CD14-positive monocyte (primary cell): Measurements from ENCODE around the gene MAB21L1. TPM values are rescaled to one million over a fixed set of nuclear protein-coding genes. Genes with fewer than 3 reads are reported as not detected.
A peak's percentile ranks its signal among the peaks of the same experiment; 100 is the strongest.

Source experiments
- DNase-seq, 3 donors: peaks; one replicate each; pipeline ENCODE4 v3.0.0-alpha.2; 2011 to 2022
- H2AFZ ChIP-seq: 2 replicates; pipeline ENCODE4 v1.6.0; 2012; ENCODE audit warnings: mild to moderate bottlenecking, low read depth, low read length, inconsistent platforms; ENCODE audit not compliant: insufficient read depth, poor library complexity, severe bottlenecking
- H3K27ac ChIP-seq, 2 donors: 1 replicate in 1 of 2; 2 replicates in 1 of 2; pipeline ENCODE4 v1.5.1; 2012 to 2013; ENCODE audit warnings: low read length in 2 of 2, control low read depth in 1 of 2, inconsistent platforms in 1 of 2, low read depth in 1 of 2, mild to moderate bottlenecking in 1 of 2
- H3K27me3 ChIP-seq, 2 donors: one replicate each; pipeline versions ENCODE4 v1.6.0 to v1.6.1; 2011 to 2013; ENCODE audit warnings: low read length in 2 of 2; ENCODE audit not compliant: control insufficient read depth in 2 of 2, insufficient read depth in 2 of 2
- H3K36me3 ChIP-seq, 2 donors: replicated peaks in 1 of 2; 1 replicate in 1 of 2; 2 replicates in 1 of 2; pipeline versions ENCODE4 v1.5.1 to v1.6.1; 2012 to 2013; ENCODE audit warnings: low read length in 2 of 2, control low read depth in 1 of 2, inconsistent platforms in 1 of 2, mild to moderate bottlenecking in 1 of 2; ENCODE audit not compliant: insufficient read depth in 2 of 2, control insufficient read depth in 1 of 2
- H3K4me1 ChIP-seq, 2 donors: 1 replicate in 1 of 2; 2 replicates in 1 of 2; pipeline versions ENCODE4 v1.5.1 to v1.6.1; 2012 to 2013; ENCODE audit warnings: low read length in 2 of 2, control low read depth in 1 of 2, inconsistent platforms in 1 of 2, mild to moderate bottlenecking in 1 of 2, moderate library complexity in 1 of 2; ENCODE audit not compliant: insufficient read depth in 2 of 2, control insufficient read depth in 1 of 2
- H3K4me2 ChIP-seq: replicated peaks from 2 replicates; pipeline ENCODE3; 2012; ENCODE audit warnings: low read length, moderate library complexity, mild to moderate bottlenecking; ENCODE audit not compliant: poor library complexity, severe bottlenecking; ENCODE audit errors: extremely low read depth
- H3K4me3 ChIP-seq, 3 experiments: fragments of 200-600 bp in 1 of 3; sonication (generic) in 1 of 3; replicated peaks in 1 of 3; 1 replicate in 2 of 3; 2 replicates in 1 of 3; pipeline ENCODE4 v1.5.1; 2011 to 2013; ENCODE audit warnings: low read length in 3 of 3, mild to moderate bottlenecking in 3 of 3, control low read depth in 2 of 3, low read depth in 2 of 3, inconsistent platforms in 1 of 3, moderate library complexity in 1 of 3
- H3K79me2 ChIP-seq: 2 replicates; pipeline ENCODE4 v1.6.0; 2012; ENCODE audit warnings: mild to moderate bottlenecking, control low read depth, inconsistent platforms, low read length, moderate library complexity; ENCODE audit not compliant: insufficient read depth
- H3K9ac ChIP-seq: 2 replicates; pipeline ENCODE4 v1.6.0; 2017; ENCODE audit warnings: low read length, mild to moderate bottlenecking; ENCODE audit not compliant: insufficient read depth, poor library complexity, severe bottlenecking
- H3K9me3 ChIP-seq, 2 donors: replicated peaks in 1 of 2; 1 replicate in 1 of 2; 2 replicates in 1 of 2; pipeline versions ENCODE4 v1.5.1 to v1.6.1; 2012 to 2013; ENCODE audit warnings: low read length in 2 of 2, control low read depth in 1 of 2; ENCODE audit not compliant: control insufficient read depth in 1 of 2, insufficient read depth in 1 of 2
- H4K20me1 ChIP-seq: 2 replicates; pipeline ENCODE4 v1.6.0; 2012; ENCODE audit warnings: mild to moderate bottlenecking, low read length, control low read depth, moderate library complexity; ENCODE audit not compliant: insufficient read depth
- H3K27ac Mint-ChIP-seq, 7 donors: one replicate each; pipeline ENCODE4 v1.8.0; 2020; ENCODE audit warnings: mild to moderate bottlenecking in 7 of 7, mixed read lengths in 7 of 7, moderate library complexity in 6 of 7, inconsistent platforms in 2 of 7
- H3K27me3 Mint-ChIP-seq, 3 donors: one replicate each; pipeline ENCODE4 v1.8.0; 2021 to 2022; ENCODE audit warnings: low read depth in 3 of 3, mild to moderate bottlenecking in 3 of 3, mixed read lengths in 3 of 3, moderate library complexity in 3 of 3, inconsistent platforms in 1 of 3
- H3K36me3 Mint-ChIP-seq, 2 donors: one replicate each; pipeline ENCODE4 v1.8.0; 2020; ENCODE audit warnings: mixed read lengths in 2 of 2, inconsistent platforms in 1 of 2, mild to moderate bottlenecking in 1 of 2
- H3K4me1 Mint-ChIP-seq: one replicate; pipeline ENCODE4 v1.8.0; 2020; ENCODE audit warnings: mild to moderate bottlenecking, mixed read lengths
- H3K4me3 Mint-ChIP-seq, 2 donors: one replicate each; pipeline ENCODE4 v1.8.0; 2020; ENCODE audit warnings: mild to moderate bottlenecking in 2 of 2, mixed read lengths in 2 of 2, moderate library complexity in 1 of 2
- H3K9me3 Mint-ChIP-seq, 7 donors: one replicate each; pipeline ENCODE4 v1.8.0; 2020 to 2022; ENCODE audit warnings: mixed read lengths in 7 of 7, mild to moderate bottlenecking in 6 of 7, moderate library complexity in 6 of 7, inconsistent platforms in 2 of 7
- WGBS: methylation state at CpG from one replicate; pipeline ENCODE4 v1.1.5; 2013; ENCODE audit warnings: missing lambda C conversion rate; ENCODE audit not compliant: insufficient coverage; 5-methylcytosine and 5-hydroxymethylcytosine counted together
- intact Hi-C, 2 donors: fragments of 100-400 bp; cut with micrococcal nuclease; formaldehyde crosslinking; loops; one replicate each; pipeline versions ENCODE4 v1.15.0 to v1.15.1; 2023
- polyA plus RNA-seq, 3 donors: library from polyadenylated mRNA; depleted of rRNA in 1 of 3; unstranded in 2 of 3; stranded (reverse) in 1 of 3; fragments of 300-500 nt in 2 of 3; fragments of >200 nt in 1 of 3; fragmentation: Illumina TruSeq in 2 of 3; gene quantifications; 1 replicate in 2 of 3; 2 replicates in 1 of 3; pipeline ENCODE4 v1.2.3, GENCODE V29; 2012 to 2021
- TF ChIP-seq, protein P1 (sequence below): fragments of 200-600 bp; IDR thresholded peaks from one replicate; pipeline ENCODE4 v1.8.0; 2022; ENCODE audit warnings: antibody characterized with exemption, mild to moderate bottlenecking

The MAB21L1 gene
- polyA plus RNA-seq, 3 donors: not detected

DNA sequence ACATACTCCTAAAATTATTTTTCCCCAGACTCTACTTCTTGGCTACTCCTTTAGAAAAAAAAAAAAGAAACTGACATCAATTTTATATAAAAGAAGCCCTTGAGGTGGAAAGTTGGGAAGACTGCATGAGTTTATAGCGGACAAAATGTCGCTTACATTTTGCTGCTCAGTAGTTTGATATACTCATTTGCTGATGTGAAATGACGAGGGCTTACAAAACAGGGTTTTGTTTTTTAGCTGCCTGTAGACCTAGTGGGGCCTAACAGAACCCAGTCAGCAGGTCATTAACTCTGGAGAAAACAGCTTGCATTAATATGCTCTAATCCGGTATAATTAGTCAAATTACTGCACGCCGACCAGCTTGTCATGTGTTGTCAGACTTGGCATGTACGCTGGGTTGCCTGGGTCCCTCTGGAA, 37.6 kb upstream of the MAB21L1 start:
- 96% methylated on average over 3 of the region's 7 CpGs for WGBS
- no peak overlapping the region for H3K27ac Mint-ChIP-seq
- peaks cover 6% of the 10 kb centered on the region for H3K4me1 Mint-ChIP-seq

DNA sequence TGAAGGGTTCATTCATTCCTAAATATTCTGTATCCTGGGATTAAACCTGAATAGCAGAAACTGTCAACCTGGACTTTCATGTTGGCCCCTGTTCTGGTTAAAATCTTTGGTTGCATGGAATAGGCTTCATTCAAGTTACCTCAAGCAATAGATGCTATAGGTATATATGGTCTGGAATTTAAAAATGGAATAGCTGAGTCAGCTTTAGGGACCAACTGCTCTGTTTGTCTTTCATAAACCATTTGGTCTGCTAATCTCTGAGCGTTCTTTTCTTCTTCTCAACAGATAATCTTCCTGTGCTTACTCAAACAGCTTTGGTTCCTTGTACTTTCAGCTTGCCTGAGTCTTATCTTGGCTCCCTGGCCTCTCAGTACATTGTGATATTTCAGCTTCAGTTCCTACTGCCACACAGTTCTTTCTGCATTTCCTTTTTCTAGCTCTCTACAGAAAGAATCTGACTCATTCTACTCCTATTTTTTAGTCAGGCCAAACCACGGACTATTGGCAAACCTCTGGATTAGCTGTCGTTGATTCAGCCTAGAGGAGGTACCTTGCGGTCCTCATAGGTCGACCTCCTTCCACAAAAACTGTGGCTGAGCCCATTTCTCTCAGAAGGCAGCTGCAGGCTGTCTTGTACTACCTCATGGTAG, 35.9 kb upstream of the MAB21L1 start:
- Histone ChIP-seq H3K27ac (no peak overlapping the region), H3K4me2 (no peak overlapping the region), H3K79me2 (no peaks in the 10 kb centered on the region), H3K4me3 (no peak overlapping the region), H3K9ac (no peak overlapping the region), H3K4me1 (peaks cover 4 to 7% of the 10 kb centered on the region in 2 donors), H3K27me3 (no peaks in the 10 kb centered on the region), H3K36me3 (no peaks in the 10 kb centered on the region), H2AFZ (no peak overlapping the region), H4K20me1 (no peaks in the 10 kb centered on the region), H3K9me3 (no peaks in the 10 kb centered on the region)
- 0% methylated on average over 4 of the region's 5 CpGs for WGBS
- no peaks in the 10 kb centered on the region for H3K9me3 Mint-ChIP-seq
- peaks cover 6% of the 10 kb centered on the region for H3K4me1 Mint-ChIP-seq
- peak; percentile 1 to 18 (median 11) for DNase-seq
- no peaks in the 10 kb centered on the region for H3K36me3 Mint-ChIP-seq
- intact Hi-C loops: no loop called here
- TF ChIP-seq, protein P1, sequence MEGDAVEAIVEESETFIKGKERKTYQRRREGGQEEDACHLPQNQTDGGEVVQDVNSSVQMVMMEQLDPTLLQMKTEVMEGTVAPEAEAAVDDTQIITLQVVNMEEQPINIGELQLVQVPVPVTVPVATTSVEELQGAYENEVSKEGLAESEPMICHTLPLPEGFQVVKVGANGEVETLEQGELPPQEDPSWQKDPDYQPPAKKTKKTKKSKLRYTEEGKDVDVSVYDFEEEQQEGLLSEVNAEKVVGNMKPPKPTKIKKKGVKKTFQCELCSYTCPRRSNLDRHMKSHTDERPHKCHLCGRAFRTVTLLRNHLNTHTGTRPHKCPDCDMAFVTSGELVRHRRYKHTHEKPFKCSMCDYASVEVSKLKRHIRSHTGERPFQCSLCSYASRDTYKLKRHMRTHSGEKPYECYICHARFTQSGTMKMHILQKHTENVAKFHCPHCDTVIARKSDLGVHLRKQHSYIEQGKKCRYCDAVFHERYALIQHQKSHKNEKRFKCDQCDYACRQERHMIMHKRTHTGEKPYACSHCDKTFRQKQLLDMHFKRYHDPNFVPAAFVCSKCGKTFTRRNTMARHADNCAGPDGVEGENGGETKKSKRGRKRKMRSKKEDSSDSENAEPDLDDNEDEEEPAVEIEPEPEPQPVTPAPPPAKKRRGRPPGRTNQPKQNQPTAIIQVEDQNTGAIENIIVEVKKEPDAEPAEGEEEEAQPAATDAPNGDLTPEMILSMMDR: no peak
- no peaks in the 10 kb centered on the region for H3K27me3 Mint-ChIP-seq
- peak overlapping the region in 1 of 7 donors; percentile 10 for H3K27ac Mint-ChIP-seq
- H3K4me3 Mint-ChIP-seq: peak overlapping the region in 1 of 2 donors; percentile 22

More for the DNA sequence above, 37.6 kb upstream of the MAB21L1 start:
- H3K9me3 ChIP-seq: no peaks in the 10 kb centered on the region
- no peaks in the 10 kb centered on the region for H3K79me2 ChIP-seq
- no peak for DNase-seq
- H2AFZ ChIP-seq: no peak overlapping the region
- no peak overlapping the region for H3K27ac ChIP-seq
- H3K4me2 ChIP-seq: no peak overlapping the region
- Mint-ChIP-seq H3K27me3 (no peaks in the 10 kb centered on the region), H3K36me3 (no peaks in the 10 kb centered on the region), H3K9me3 (no peaks in the 10 kb centered on the region), H3K4me3 (no peak overlapping the region)
- H3K9ac ChIP-seq: no peak overlapping the region
- H3K4me3 ChIP-seq: no peak overlapping the region
- H4K20me1 ChIP-seq: no peaks in the 10 kb centered on the region
- intact Hi-C loops: no loop called here
- no peaks in the 10 kb centered on the region for H3K27me3 ChIP-seq
- TF ChIP-seq, protein P1: no peak
- H3K36me3 ChIP-seq: no peaks in the 10 kb centered on the region
- H3K4me1 ChIP-seq: peaks cover 4 to 7% of the 10 kb centered on the region in 2 donors
